ENCODE results near the gene ALKBH8. TPM values are rescaled to one million over a fixed set of nuclear protein-coding genes. Genes with fewer than 3 reads are reported as not detected.

Gene ALKBH8
- polyA plus RNA-seq, 1 donor (not counting 4 experiments of a cell fraction or from before 2014, with no cell fraction given): 8.0 TPM

DNA sequence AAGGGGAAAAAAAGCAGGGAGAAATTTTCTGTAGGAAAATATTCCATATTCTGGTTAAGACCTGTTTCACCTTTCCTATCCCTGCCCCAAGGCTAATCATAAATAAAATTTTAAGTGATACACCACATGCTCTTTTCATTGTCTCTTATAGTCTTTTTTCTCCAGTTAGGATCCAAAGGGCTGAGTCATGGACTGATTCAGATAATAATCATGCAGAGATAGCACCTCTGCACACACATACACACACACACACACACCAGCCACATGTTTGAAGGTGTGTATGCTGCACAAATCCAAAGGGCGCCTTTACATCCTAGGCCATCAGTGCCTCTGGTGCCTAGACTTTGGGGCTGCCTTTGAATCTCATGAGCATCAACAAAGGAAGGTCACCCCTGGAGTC, 72.4 kb downstream of the ALKBH8 start:
- TF ChIP-seq, protein P1, sequence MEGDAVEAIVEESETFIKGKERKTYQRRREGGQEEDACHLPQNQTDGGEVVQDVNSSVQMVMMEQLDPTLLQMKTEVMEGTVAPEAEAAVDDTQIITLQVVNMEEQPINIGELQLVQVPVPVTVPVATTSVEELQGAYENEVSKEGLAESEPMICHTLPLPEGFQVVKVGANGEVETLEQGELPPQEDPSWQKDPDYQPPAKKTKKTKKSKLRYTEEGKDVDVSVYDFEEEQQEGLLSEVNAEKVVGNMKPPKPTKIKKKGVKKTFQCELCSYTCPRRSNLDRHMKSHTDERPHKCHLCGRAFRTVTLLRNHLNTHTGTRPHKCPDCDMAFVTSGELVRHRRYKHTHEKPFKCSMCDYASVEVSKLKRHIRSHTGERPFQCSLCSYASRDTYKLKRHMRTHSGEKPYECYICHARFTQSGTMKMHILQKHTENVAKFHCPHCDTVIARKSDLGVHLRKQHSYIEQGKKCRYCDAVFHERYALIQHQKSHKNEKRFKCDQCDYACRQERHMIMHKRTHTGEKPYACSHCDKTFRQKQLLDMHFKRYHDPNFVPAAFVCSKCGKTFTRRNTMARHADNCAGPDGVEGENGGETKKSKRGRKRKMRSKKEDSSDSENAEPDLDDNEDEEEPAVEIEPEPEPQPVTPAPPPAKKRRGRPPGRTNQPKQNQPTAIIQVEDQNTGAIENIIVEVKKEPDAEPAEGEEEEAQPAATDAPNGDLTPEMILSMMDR (optimal IDR thresholded peaks at IDR 0.05 in 1 of 3, IDR thresholded peaks at IDR 0.05 in 1 of 3, conservative IDR thresholded peaks at IDR 0.05 in 1 of 3; ENCODE audit: extremely low read depth in 1 of 3, insufficient read depth in 2 of 3, low read length in 3 of 3): no peak
- no peak for TF ChIP-seq EZH2 (IDR thresholded peaks at IDR 0.05; ENCODE audit: low read length)
- DNase-seq (ENCODE audit: low read depth, low spot score) (peak; percentile 66), FAIRE-seq (peak; percentile 26)
- Histone ChIP-seq H3K9me3 (ENCODE audit: control insufficient read depth, low read depth, low read length) (no peaks in the 10 kb centered on the region), H3K27me3 (ENCODE audit: control insufficient read depth, extremely low read depth, insufficient read depth, low read length) (no peaks in the 10 kb centered on the region), H3K79me2 (ENCODE audit: control insufficient read depth, insufficient read depth, low read length) (no peaks in the 10 kb centered on the region), H3K9ac (ENCODE audit: control insufficient read depth, extremely low read depth, insufficient read depth, low read length) (no peak overlapping the region), H4K20me1 (ENCODE audit: control insufficient read depth, extremely low read depth, insufficient read depth, low read length) (no peaks in the 10 kb centered on the region), H3K36me3 (ENCODE audit: control insufficient read depth in 2 of 2, extremely low read depth in 1 of 2, insufficient read depth in 2 of 2, low read length in 2 of 2) (no peaks in the 10 kb centered on the region), H2AFZ (ENCODE audit: control insufficient read depth, low read length) (no peak overlapping the region), H3K4me3 (ENCODE audit: control insufficient read depth in 2 of 3, extremely low read depth in 1 of 3, insufficient read depth in 2 of 3, low read depth in 1 of 3, low read length in 3 of 3) (no peak overlapping the region), H3K9me1 (ENCODE audit: control insufficient read depth, extremely low read depth, insufficient read depth, low read length) (no peaks in the 10 kb centered on the region), H3K4me1 (ENCODE audit: control insufficient read depth, extremely low read depth, insufficient read depth, low read length) (peaks cover 19% of the 10 kb centered on the region), H3K4me2 (ENCODE audit: control insufficient read depth, extremely low read depth, insufficient read depth, low read depth, low read length) (peak overlapping the region; percentile 61), H3K27ac (ENCODE audit: control insufficient read depth, insufficient read depth, low read length) (peak overlapping the region; percentile 18)
- dilution Hi-C loops (cut with MboI; ENCODE audit: extremely low pct_ligation_motif_present, low sequenced_read_pairs): no loop called here

DNA sequence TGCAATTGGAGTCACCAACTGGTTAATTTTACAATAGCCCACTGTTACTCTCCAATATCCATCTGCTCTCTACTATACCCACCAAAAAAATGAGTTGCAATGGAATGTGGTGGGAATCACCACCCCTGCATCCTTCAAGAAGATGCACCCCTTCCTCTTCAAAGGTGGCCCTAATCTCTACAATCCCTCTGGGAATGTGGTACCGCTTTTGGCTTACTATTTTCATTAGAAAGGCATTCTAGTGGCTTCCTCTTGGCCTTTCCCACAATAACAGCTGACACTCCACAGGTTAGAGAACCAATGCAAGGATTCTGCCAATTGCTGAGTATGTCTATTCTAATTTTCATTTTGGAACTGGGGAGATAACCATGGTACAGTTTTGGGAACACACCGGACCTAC, 74.7 kb downstream of the ALKBH8 start:
- no peaks in the 10 kb centered on the region for H3K9me1 ChIP-seq (ENCODE audit: control insufficient read depth, extremely low read depth, insufficient read depth, low read length)
- H3K4me3 ChIP-seq (ENCODE audit: control insufficient read depth in 2 of 3, extremely low read depth in 1 of 3, insufficient read depth in 2 of 3, low read depth in 1 of 3, low read length in 3 of 3): no peak overlapping the region
- DNase-seq (ENCODE audit: low read depth, low spot score) (no peak), FAIRE-seq (no peak)
- H3K9ac ChIP-seq (ENCODE audit: control insufficient read depth, extremely low read depth, insufficient read depth, low read length): no peak overlapping the region
- no peak for TF ChIP-seq EZH2 (IDR thresholded peaks at IDR 0.05; ENCODE audit: low read length)
- TF ChIP-seq, protein P1 (optimal IDR thresholded peaks at IDR 0.05 in 1 of 3, IDR thresholded peaks at IDR 0.05 in 1 of 3, conservative IDR thresholded peaks at IDR 0.05 in 1 of 3; ENCODE audit: extremely low read depth in 1 of 3, insufficient read depth in 2 of 3, low read length in 3 of 3): no peak
- dilution Hi-C loops (cut with MboI; ENCODE audit: extremely low pct_ligation_motif_present, low sequenced_read_pairs): no loop called here
- H2AFZ ChIP-seq (ENCODE audit: control insufficient read depth, low read length): no peak overlapping the region
- H3K27me3 ChIP-seq (ENCODE audit: control insufficient read depth, extremely low read depth, insufficient read depth, low read length): no peaks in the 10 kb centered on the region
- no peak overlapping the region for H3K27ac ChIP-seq (ENCODE audit: control insufficient read depth, insufficient read depth, low read length)
- H3K9me3 ChIP-seq (ENCODE audit: control insufficient read depth, low read depth, low read length): no peaks in the 10 kb centered on the region
- no peaks in the 10 kb centered on the region for H3K79me2 ChIP-seq (ENCODE audit: control insufficient read depth, insufficient read depth, low read length)
- no peaks in the 10 kb centered on the region for H4K20me1 ChIP-seq (ENCODE audit: control insufficient read depth, extremely low read depth, insufficient read depth, low read length)
- H3K4me2 ChIP-seq (ENCODE audit: control insufficient read depth, extremely low read depth, insufficient read depth, low read depth, low read length): no peak overlapping the region
- H3K4me1 ChIP-seq (ENCODE audit: control insufficient read depth, extremely low read depth, insufficient read depth, low read length): peaks cover 16% of the 10 kb centered on the region
- H3K36me3 ChIP-seq (ENCODE audit: control insufficient read depth in 2 of 2, extremely low read depth in 1 of 2, insufficient read depth in 2 of 2, low read length in 2 of 2): no peaks in the 10 kb centered on the region

Measured in keratinocyte (primary cell).